ENCODE measurements around the gene RNF14. TPM values are rescaled to one million over a fixed set of nuclear protein-coding genes. Genes with fewer than 3 reads are reported as not detected.

Gene RNF14
- total and polyA plus RNA-seq, 2 experiments from 2014 or later: 8.9 to 19.0 TPM

DNA sequence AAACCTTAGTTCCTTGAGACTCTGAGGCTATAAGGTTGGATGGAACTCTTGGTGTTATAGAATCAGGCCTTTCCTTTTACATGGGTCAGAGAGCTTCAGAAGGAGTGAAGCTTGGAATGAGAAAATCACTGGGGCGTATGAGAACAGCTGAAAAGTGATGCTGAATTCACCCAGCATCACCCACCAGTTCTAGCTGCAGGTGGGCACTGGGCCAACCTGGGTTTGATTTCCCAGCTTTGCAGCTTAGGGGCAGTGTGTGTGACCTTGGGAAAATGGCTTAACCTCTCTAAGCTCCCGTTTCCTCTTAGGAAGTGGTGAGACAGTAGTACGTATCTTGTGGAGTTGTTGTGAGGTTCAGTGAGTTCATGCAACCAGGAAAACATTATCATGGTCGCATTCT, 21.6 kb upstream of the RNF14 start:
- no peak overlapping the region for H3K27ac ChIP-seq (ENCODE audit: low read depth)
- H4K20me1 ChIP-seq (replicated peaks; ENCODE audit: insufficient read depth): no peaks in the 10 kb centered on the region
- H3K27me3 ChIP-seq (ENCODE audit: insufficient read depth): no peaks in the 10 kb centered on the region
- no peaks in the 10 kb centered on the region for H3K9me2 ChIP-seq (ENCODE audit: insufficient read depth)
- no peak for DNase-seq (ENCODE audit: low spot score)
- no peaks in the 10 kb centered on the region for H3K79me2 ChIP-seq (replicated peaks; ENCODE audit: insufficient read depth)
- Mint-ChIP-seq H3K9me3 (no peaks in the 10 kb centered on the region), H3K4me1 (peaks cover 30% of the 10 kb centered on the region), H3K4me3 (no peak overlapping the region), H3K27me3 (ENCODE audit: insufficient read depth, low read depth, poor library complexity) (peaks cover 2% of the 10 kb centered on the region), H3K27ac (no peak overlapping the region), H3K36me3 (ENCODE audit: low read depth) (no peaks in the 10 kb centered on the region)
- H3K36me3 ChIP-seq (ENCODE audit: insufficient read depth): no peaks in the 10 kb centered on the region
- no peak for TF ChIP-seq EZH2 (IDR thresholded peaks at IDR 0.05; ENCODE audit: low read depth, unreplicated experiment)
- no peak for TF ChIP-seq POLR2AphosphoS5 (IDR thresholded peaks at IDR 0.05; ENCODE audit: low read depth)
- TF ChIP-seq, protein P1, sequence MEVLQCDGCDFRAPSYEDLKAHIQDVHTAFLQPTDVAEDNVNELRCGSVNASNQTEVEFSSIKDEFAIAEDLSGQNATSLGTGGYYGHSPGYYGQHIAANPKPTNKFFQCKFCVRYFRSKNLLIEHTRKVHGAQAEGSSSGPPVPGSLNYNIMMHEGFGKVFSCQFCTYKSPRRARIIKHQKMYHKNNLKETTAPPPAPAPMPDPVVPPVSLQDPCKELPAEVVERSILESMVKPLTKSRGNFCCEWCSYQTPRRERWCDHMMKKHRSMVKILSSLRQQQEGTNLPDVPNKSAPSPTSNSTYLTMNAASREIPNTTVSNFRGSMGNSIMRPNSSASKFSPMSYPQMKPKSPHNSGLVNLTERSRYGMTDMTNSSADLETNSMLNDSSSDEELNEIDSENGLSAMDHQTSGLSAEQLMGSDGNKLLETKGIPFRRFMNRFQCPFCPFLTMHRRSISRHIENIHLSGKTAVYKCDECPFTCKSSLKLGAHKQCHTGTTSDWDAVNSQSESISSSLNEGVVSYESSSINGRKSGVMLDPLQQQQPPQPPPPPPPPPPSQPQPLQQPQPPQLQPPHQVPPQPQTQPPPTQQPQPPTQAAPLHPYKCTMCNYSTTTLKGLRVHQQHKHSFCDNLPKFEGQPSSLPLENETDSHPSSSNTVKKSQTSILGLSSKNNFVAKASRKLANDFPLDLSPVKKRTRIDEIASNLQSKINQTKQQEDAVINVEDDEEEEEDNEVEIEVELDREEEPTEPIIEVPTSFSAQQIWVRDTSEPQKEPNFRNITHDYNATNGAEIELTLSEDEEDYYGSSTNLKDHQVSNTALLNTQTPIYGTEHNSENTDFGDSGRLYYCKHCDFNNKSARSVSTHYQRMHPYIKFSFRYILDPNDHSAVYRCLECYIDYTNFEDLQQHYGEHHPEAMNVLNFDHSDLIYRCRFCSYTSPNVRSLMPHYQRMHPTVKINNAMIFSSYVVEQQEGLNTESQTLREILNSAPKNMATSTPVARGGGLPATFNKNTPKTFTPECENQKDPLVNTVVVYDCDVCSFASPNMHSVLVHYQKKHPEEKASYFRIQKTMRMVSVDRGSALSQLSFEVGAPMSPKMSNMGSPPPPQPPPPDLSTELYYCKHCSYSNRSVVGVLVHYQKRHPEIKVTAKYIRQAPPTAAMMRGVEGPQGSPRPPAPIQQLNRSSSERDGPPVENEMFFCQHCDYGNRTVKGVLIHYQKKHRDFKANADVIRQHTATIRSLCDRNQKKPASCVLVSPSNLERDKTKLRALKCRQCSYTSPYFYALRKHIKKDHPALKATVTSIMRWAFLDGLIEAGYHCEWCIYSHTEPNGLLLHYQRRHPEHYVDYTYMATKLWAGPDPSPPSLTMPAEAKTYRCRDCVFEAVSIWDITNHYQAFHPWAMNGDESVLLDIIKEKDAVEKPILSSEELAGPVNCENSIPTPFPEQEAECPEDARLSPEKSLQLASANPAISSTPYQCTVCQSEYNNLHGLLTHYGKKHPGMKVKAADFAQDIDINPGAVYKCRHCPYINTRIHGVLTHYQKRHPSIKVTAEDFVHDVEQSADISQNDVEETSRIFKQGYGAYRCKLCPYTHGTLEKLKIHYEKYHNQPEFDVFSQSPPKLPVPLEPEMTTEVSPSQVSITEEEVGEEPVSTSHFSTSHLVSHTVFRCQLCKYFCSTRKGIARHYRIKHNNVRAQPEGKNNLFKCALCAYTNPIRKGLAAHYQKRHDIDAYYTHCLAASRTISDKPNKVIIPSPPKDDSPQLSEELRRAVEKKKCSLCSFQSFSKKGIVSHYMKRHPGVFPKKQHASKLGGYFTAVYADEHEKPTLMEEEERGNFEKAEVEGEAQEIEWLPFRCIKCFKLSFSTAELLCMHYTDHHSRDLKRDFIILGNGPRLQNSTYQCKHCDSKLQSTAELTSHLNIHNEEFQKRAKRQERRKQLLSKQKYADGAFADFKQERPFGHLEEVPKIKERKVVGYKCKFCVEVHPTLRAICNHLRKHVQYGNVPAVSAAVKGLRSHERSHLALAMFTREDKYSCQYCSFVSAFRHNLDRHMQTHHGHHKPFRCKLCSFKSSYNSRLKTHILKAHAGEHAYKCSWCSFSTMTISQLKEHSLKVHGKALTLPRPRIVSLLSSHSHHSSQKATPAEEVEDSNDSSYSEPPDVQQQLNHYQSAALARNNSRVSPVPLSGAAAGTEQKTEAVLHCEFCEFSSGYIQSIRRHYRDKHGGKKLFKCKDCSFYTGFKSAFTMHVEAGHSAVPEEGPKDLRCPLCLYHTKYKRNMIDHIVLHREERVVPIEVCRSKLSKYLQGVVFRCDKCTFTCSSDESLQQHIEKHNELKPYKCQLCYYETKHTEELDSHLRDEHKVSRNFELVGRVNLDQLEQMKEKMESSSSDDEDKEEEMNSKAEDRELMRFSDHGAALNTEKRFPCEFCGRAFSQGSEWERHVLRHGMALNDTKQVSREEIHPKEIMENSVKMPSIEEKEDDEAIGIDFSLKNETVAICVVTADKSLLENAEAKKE (CRISPR knock-in tag; IDR thresholded peaks at IDR 0.05): no peak
- TF ChIP-seq, protein P2, sequence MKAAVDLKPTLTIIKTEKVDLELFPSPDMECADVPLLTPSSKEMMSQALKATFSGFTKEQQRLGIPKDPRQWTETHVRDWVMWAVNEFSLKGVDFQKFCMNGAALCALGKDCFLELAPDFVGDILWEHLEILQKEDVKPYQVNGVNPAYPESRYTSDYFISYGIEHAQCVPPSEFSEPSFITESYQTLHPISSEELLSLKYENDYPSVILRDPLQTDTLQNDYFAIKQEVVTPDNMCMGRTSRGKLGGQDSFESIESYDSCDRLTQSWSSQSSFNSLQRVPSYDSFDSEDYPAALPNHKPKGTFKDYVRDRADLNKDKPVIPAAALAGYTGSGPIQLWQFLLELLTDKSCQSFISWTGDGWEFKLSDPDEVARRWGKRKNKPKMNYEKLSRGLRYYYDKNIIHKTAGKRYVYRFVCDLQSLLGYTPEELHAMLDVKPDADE (IDR thresholded peaks at IDR 0.05): no peak
- no peak for TF ChIP-seq NANOG (IDR thresholded peaks at IDR 0.05; ENCODE audit: borderline replicate concordance)
- TF ChIP-seq ZNF331 (CRISPR knock-in tag; IDR thresholded peaks at IDR 0.05; ENCODE audit: low read depth): no peak
- no peak for TF ChIP-seq EZH2phosphoT487 (IDR thresholded peaks at IDR 0.05; ENCODE audit: unreplicated experiment)
- no peak for TF ChIP-seq JUNB (IDR thresholded peaks at IDR 0.05; ENCODE audit: unreplicated experiment)
- TF ChIP-seq ZNF114 (CRISPR knock-in tag; IDR thresholded peaks at IDR 0.05): no peak
- TF ChIP-seq, protein P3, sequence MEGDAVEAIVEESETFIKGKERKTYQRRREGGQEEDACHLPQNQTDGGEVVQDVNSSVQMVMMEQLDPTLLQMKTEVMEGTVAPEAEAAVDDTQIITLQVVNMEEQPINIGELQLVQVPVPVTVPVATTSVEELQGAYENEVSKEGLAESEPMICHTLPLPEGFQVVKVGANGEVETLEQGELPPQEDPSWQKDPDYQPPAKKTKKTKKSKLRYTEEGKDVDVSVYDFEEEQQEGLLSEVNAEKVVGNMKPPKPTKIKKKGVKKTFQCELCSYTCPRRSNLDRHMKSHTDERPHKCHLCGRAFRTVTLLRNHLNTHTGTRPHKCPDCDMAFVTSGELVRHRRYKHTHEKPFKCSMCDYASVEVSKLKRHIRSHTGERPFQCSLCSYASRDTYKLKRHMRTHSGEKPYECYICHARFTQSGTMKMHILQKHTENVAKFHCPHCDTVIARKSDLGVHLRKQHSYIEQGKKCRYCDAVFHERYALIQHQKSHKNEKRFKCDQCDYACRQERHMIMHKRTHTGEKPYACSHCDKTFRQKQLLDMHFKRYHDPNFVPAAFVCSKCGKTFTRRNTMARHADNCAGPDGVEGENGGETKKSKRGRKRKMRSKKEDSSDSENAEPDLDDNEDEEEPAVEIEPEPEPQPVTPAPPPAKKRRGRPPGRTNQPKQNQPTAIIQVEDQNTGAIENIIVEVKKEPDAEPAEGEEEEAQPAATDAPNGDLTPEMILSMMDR (conservative IDR thresholded peaks at IDR 0.05; ENCODE audit: low read depth in 2 of 2): no peak
- TF ChIP-seq, protein P4, sequence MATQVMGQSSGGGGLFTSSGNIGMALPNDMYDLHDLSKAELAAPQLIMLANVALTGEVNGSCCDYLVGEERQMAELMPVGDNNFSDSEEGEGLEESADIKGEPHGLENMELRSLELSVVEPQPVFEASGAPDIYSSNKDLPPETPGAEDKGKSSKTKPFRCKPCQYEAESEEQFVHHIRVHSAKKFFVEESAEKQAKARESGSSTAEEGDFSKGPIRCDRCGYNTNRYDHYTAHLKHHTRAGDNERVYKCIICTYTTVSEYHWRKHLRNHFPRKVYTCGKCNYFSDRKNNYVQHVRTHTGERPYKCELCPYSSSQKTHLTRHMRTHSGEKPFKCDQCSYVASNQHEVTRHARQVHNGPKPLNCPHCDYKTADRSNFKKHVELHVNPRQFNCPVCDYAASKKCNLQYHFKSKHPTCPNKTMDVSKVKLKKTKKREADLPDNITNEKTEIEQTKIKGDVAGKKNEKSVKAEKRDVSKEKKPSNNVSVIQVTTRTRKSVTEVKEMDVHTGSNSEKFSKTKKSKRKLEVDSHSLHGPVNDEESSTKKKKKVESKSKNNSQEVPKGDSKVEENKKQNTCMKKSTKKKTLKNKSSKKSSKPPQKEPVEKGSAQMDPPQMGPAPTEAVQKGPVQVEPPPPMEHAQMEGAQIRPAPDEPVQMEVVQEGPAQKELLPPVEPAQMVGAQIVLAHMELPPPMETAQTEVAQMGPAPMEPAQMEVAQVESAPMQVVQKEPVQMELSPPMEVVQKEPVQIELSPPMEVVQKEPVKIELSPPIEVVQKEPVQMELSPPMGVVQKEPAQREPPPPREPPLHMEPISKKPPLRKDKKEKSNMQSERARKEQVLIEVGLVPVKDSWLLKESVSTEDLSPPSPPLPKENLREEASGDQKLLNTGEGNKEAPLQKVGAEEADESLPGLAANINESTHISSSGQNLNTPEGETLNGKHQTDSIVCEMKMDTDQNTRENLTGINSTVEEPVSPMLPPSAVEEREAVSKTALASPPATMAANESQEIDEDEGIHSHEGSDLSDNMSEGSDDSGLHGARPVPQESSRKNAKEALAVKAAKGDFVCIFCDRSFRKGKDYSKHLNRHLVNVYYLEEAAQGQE (IDR thresholded peaks at IDR 0.05; ENCODE audit: unreplicated experiment): no peak
- TF ChIP-seq STAT1 (IDR thresholded peaks at IDR 0.05; ENCODE audit: unreplicated experiment): no peak
- TF ChIP-seq CREB1 (CRISPR knock-in tag; IDR thresholded peaks at IDR 0.05; ENCODE audit: low read depth): no peak
- H3F3A ChIP-seq (replicated peaks; ENCODE audit: low read depth): peaks cover 4% of the 10 kb centered on the region; the same call in 1 of the 2 replicates
- H3K4me1 ChIP-seq (ENCODE audit: insufficient read depth): peaks cover 16% of the 10 kb centered on the region; the same call in 1 of the 2 replicates
- no peak overlapping the region for H3K4me2 ChIP-seq
- no peak overlapping the region for H3K4me3 ChIP-seq
- no peak overlapping the region for H2AFZ ChIP-seq
- ATAC-seq: no peak
